SK-N-SH treated with all-trans-retinoic acid at 6 μM for 48 hours (cell line): Measurements from ENCODE around the gene SLC25A25.

Source experiments
- ATAC-seq: fragments of 200-7000 bp; cut with Tn5 transposase; 3 replicates; pipeline ENCODE4 v1.9.1; 2020; ENCODE audit warnings: mild to moderate bottlenecking, moderate library complexity
- ARNTL ChIP-seq: fragments of 450-650 bp; formaldehyde crosslinking; IDR thresholded peaks from 2 replicates; pipeline ENCODE4 v1.5.0; 2020; ENCODE audit warnings: low read depth, mild to moderate bottlenecking, moderate library complexity, borderline replicate concordance
- BACH2 ChIP-seq: fragments of 250-450 bp; sonication (Bioruptor Pico); IDR thresholded peaks from 2 replicates; pipeline ENCODE4 v1.9.0; 2021; ENCODE audit warnings: mild to moderate bottlenecking, borderline replicate concordance
- CREB5 ChIP-seq: fragments of 250-450 bp; sonication (Bioruptor Pico); IDR thresholded peaks from 2 replicates; pipeline ENCODE4 v1.5.1; 2020; ENCODE audit warnings: low read depth, mild to moderate bottlenecking, moderate library complexity
- CSDC2 ChIP-seq: fragments of 250-450 bp; sonication (Bioruptor Pico); IDR thresholded peaks from 2 replicates; pipeline ENCODE4 v1.5.0; 2020; ENCODE audit warnings: mild to moderate bottlenecking, moderate library complexity
- ESRRG ChIP-seq: fragments of 250-450 bp; sonication (Bioruptor Pico); IDR thresholded peaks from 2 replicates; pipeline ENCODE4 v1.6.1; 2021; ENCODE audit warnings: mild to moderate bottlenecking
- ISL1 ChIP-seq: fragments of 250-450 bp; sonication (Bioruptor Pico); IDR thresholded peaks from 2 replicates; pipeline ENCODE4 v2.1.2; 2022; ENCODE audit warnings: mild to moderate bottlenecking, moderate library complexity
- OSR1 ChIP-seq: fragments of 250-450 bp; sonication (Bioruptor Pico); IDR thresholded peaks from 2 replicates; pipeline ENCODE4 v1.8.0; 2022; ENCODE audit warnings: moderate library complexity, mild to moderate bottlenecking, inconsistent platforms
- PPARA ChIP-seq: fragments of 250-450 bp; sonication (Bioruptor Pico); IDR thresholded peaks from 2 replicates; pipeline ENCODE4 v1.5.0; 2020; ENCODE audit warnings: mild to moderate bottlenecking, borderline replicate concordance
- RARB ChIP-seq: fragments of 250-450 bp; sonication (Bioruptor Pico); IDR thresholded peaks from 2 replicates; pipeline ENCODE4 v1.8.0; 2021; ENCODE audit warnings: mild to moderate bottlenecking, moderate library complexity
- SNAI2 ChIP-seq: fragments of 250-450 bp; sonication (Bioruptor Pico); IDR thresholded peaks from 2 replicates; pipeline ENCODE4 v1.5.0; 2020; ENCODE audit warnings: mild to moderate bottlenecking, moderate library complexity
- TCF4 ChIP-seq: fragments of 250-450 bp; sonication (Bioruptor Pico); IDR thresholded peaks from 2 replicates; pipeline ENCODE4 v1.8.0; 2021; ENCODE audit warnings: mild to moderate bottlenecking, moderate library complexity, borderline replicate concordance
- TOX ChIP-seq: fragments of 250-450 bp; sonication (Bioruptor Pico); IDR thresholded peaks from 2 replicates; pipeline ENCODE4 v1.8.0; 2021; ENCODE audit warnings: mild to moderate bottlenecking, moderate library complexity, borderline replicate concordance
- ZC3H10 ChIP-seq: fragments of 250-450 bp; sonication (Bioruptor Pico); IDR thresholded peaks from 2 replicates; pipeline ENCODE4 v1.5.1; 2021; ENCODE audit warnings: mild to moderate bottlenecking, moderate library complexity
- ZFP3 ChIP-seq: fragments of 250-450 bp; sonication (Bioruptor Pico); IDR thresholded peaks from 2 replicates; pipeline ENCODE4 v1.5.0; 2020; ENCODE audit warnings: mild to moderate bottlenecking, moderate library complexity
- ZFP30 ChIP-seq: fragments of 450-650 bp; formaldehyde crosslinking; IDR thresholded peaks from 2 replicates; pipeline ENCODE4 v1.5.0; 2022; ENCODE audit warnings: mild to moderate bottlenecking, moderate library complexity
- ZNF565 ChIP-seq: fragments of 450-650 bp; formaldehyde crosslinking; conservative IDR thresholded peaks from 2 replicates; pipeline ENCODE4 v1.5.0; 2020; ENCODE audit warnings: low read depth, mild to moderate bottlenecking, moderate library complexity
- ZNF8 ChIP-seq: fragments of 450-650 bp; formaldehyde crosslinking; IDR thresholded peaks from 2 replicates; pipeline ENCODE4 v1.5.0; 2020; ENCODE audit warnings: mild to moderate bottlenecking, moderate library complexity
- TF ChIP-seq, protein P1 (sequence below): fragments of 250-450 bp; sonication (Bioruptor Pico); IDR thresholded peaks from 2 replicates; pipeline ENCODE4 v1.8.0; 2021; ENCODE audit warnings: low read depth, mild to moderate bottlenecking, moderate library complexity, borderline replicate concordance
- TF ChIP-seq, protein P2 (sequence below): fragments of 250-450 bp; sonication (Bioruptor Pico); IDR thresholded peaks from 2 replicates; pipeline ENCODE4 v1.5.0; 2020; ENCODE audit warnings: mild to moderate bottlenecking, moderate library complexity
- TF ChIP-seq, protein P3 (sequence below): fragments of 250-450 bp; sonication (Bioruptor Pico); IDR thresholded peaks from 2 replicates; pipeline ENCODE4 v1.8.0; 2020; ENCODE audit warnings: mild to moderate bottlenecking, moderate library complexity, borderline replicate concordance
- TF ChIP-seq, protein P4 (sequence below): fragments of 250-450 bp; sonication (Bioruptor Pico); IDR thresholded peaks from 2 replicates; pipeline ENCODE4 v1.5.1; 2021; ENCODE audit warnings: mild to moderate bottlenecking, moderate library complexity

Gene SLC25A25

GRCh38 chr9:128153060-128153946, 85.3 kb downstream of the SLC25A25 start:
- ATAC-seq, result no peak
- no peak for TF ChIP-seq CSDC2 (CRISPR knock-in tag)
- TF ChIP-seq ZNF8 (CRISPR knock-in tag), result no peak
- TF ChIP-seq RARB, result no peak
- TF ChIP-seq, protein P1, sequence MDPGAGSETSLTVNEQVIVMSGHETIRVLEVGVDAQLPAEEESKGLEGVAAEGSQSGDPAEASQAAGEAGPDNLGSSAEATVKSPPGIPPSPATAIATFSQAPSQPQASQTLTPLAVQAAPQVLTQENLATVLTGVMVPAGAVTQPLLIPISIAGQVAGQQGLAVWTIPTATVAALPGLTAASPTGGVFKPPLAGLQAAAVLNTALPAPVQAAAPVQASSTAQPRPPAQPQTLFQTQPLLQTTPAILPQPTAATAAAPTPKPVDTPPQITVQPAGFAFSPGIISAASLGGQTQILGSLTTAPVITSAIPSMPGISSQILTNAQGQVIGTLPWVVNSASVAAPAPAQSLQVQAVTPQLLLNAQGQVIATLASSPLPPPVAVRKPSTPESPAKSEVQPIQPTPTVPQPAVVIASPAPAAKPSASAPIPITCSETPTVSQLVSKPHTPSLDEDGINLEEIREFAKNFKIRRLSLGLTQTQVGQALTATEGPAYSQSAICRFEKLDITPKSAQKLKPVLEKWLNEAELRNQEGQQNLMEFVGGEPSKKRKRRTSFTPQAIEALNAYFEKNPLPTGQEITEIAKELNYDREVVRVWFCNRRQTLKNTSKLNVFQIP (CRISPR knock-in tag), result no peak
- TF ChIP-seq TOX (CRISPR knock-in tag), result no peak
- TF ChIP-seq, protein P2, sequence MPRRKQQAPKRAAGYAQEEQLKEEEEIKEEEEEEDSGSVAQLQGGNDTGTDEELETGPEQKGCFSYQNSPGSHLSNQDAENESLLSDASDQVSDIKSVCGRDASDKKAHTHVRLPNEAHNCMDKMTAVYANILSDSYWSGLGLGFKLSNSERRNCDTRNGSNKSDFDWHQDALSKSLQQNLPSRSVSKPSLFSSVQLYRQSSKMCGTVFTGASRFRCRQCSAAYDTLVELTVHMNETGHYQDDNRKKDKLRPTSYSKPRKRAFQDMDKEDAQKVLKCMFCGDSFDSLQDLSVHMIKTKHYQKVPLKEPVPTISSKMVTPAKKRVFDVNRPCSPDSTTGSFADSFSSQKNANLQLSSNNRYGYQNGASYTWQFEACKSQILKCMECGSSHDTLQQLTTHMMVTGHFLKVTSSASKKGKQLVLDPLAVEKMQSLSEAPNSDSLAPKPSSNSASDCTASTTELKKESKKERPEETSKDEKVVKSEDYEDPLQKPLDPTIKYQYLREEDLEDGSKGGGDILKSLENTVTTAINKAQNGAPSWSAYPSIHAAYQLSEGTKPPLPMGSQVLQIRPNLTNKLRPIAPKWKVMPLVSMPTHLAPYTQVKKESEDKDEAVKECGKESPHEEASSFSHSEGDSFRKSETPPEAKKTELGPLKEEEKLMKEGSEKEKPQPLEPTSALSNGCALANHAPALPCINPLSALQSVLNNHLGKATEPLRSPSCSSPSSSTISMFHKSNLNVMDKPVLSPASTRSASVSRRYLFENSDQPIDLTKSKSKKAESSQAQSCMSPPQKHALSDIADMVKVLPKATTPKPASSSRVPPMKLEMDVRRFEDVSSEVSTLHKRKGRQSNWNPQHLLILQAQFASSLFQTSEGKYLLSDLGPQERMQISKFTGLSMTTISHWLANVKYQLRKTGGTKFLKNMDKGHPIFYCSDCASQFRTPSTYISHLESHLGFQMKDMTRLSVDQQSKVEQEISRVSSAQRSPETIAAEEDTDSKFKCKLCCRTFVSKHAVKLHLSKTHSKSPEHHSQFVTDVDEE (CRISPR knock-in tag), result no peak
- no peak for TF ChIP-seq SNAI2 (CRISPR knock-in tag)
- no peak for TF ChIP-seq ARNTL (CRISPR knock-in tag)
- no peak for TF ChIP-seq ZFP30 (CRISPR knock-in tag)
- no peak for TF ChIP-seq ESRRG
- no peak for TF ChIP-seq ZFP3 (CRISPR knock-in tag)
- TF ChIP-seq, protein P3, sequence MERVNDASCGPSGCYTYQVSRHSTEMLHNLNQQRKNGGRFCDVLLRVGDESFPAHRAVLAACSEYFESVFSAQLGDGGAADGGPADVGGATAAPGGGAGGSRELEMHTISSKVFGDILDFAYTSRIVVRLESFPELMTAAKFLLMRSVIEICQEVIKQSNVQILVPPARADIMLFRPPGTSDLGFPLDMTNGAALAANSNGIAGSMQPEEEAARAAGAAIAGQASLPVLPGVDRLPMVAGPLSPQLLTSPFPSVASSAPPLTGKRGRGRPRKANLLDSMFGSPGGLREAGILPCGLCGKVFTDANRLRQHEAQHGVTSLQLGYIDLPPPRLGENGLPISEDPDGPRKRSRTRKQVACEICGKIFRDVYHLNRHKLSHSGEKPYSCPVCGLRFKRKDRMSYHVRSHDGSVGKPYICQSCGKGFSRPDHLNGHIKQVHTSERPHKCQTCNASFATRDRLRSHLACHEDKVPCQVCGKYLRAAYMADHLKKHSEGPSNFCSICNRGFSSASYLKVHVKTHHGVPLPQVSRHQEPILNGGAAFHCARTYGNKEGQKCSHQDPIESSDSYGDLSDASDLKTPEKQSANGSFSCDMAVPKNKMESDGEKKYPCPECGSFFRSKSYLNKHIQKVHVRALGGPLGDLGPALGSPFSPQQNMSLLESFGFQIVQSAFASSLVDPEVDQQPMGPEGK (CRISPR knock-in tag), result no peak
- no peak for TF ChIP-seq ZC3H10
- TF ChIP-seq ZNF565 (CRISPR knock-in tag), result no peak
- TF ChIP-seq CREB5, result no peak
- no peak for TF ChIP-seq PPARA
- TF ChIP-seq ISL1 (CRISPR knock-in tag), result no peak
- no peak for TF ChIP-seq BACH2 (CRISPR knock-in tag)
- no peak for TF ChIP-seq OSR1 (CRISPR knock-in tag)

DNA sequence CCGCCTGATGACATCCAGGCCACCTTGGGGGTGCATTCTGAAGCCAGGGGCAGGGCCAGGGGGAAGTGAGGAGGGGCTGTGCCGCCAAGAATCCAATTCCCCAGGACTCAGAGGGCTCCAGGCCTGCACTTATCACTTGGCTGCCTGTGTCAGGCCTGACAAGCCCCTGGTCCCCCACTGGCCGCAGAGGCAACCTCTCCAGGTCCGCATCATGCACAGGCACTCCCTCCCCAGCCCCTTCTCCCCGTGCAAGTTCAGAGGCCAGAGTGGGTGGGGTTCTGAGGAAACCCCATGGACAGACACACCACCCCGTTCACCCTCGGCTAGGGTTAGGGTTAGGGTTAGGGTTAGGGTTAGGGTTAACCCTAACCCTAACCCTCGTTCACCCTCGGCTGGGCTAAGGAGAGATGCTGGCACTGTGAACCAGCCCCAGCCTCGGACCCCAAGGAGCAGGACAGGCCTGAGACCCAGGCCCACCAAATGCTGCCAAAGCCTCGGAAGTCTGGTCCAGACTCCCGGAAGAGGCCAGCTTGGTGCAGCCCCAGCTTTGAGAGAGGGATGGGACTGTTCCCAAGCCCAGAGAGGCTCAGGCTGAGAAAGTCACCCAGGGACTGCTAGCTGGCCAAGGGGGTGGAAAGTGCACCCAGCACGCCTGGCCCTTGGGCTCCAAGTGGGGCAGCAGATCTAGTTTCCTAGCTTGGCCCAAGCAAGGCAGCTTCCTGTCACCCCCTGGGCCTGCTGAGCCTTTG, 86.1 kb downstream of the SLC25A25 start:
- ATAC-seq, result no peak
- TF ChIP-seq, protein P4, sequence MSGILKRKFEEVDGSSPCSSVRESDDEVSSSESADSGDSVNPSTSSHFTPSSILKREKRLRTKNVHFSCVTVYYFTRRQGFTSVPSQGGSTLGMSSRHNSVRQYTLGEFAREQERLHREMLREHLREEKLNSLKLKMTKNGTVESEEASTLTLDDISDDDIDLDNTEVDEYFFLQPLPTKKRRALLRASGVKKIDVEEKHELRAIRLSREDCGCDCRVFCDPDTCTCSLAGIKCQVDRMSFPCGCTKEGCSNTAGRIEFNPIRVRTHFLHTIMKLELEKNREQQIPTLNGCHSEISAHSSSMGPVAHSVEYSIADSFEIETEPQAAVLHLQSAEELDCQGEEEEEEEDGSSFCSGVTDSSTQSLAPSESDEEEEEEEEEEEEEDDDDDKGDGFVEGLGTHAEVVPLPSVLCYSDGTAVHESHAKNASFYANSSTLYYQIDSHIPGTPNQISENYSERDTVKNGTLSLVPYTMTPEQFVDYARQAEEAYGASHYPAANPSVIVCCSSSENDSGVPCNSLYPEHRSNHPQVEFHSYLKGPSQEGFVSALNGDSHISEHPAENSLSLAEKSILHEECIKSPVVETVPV (CRISPR knock-in tag), result no peak
- TF ChIP-seq ZNF565 (CRISPR knock-in tag) (no peak), TCF4 (CRISPR knock-in tag) (no peak), ZFP3 (CRISPR knock-in tag) (no peak), RARB (no peak), SNAI2 (CRISPR knock-in tag) (no peak), TOX (CRISPR knock-in tag) (no peak), ESRRG (no peak), CREB5 (no peak), ZC3H10 (no peak), BACH2 (CRISPR knock-in tag) (no peak), CSDC2 (CRISPR knock-in tag) (no peak), ZFP30 (CRISPR knock-in tag) (no peak)
- TF ChIP-seq, protein P3 (CRISPR knock-in tag), result no peak
- TF ChIP-seq, protein P1 (CRISPR knock-in tag), result no peak
